Epithelial cell of prostate (primary cell): ENCODE measurements around the gene DAPK1.

Source experiments
- DNase-seq: peaks from one replicate; pipeline ENCODE4 v3.0.0-alpha.2; 2011; ENCODE audit warnings: low read depth, low spot score
- H3K27ac ChIP-seq: fragments of 450-650 bp; 2 replicates; pipeline ENCODE4 v1.5.1; 2017; ENCODE audit warnings: mild to moderate bottlenecking

Gene DAPK1

GRCh38 chr9:87698069-87698809, 200.6 kb downstream of the DAPK1 start:
- H3K27ac ChIP-seq, result no peak overlapping the region
- DNase-seq, result no peak

GRCh38 chr9:87699835-87700234, 202.2 kb downstream of the DAPK1 start:
- peak overlapping the region; percentile 26 for H3K27ac ChIP-seq
- DNase-seq, result no peak

- no peak overlapping the region for H3K27ac ChIP-seq
Observed at GRCh38 chr9:87701491-87701890, 203.8 kb downstream of the DAPK1 start.

GRCh38 chr9:87701931-87702421, 204.3 kb downstream of the DAPK1 start:
- DNase-seq, result no peak

More at GRCh38 chr9:87701491-87701890, 203.8 kb downstream of the DAPK1 start:
- DNase-seq, result no peak

GRCh38 chr9:87702921-87703320, 205.3 kb downstream of the DAPK1 start:
- no peak overlapping the region for H3K27ac ChIP-seq
- no peak for DNase-seq

More at GRCh38 chr9:87701931-87702421, 204.3 kb downstream of the DAPK1 start:
- H3K27ac ChIP-seq, result no peak overlapping the region

GRCh38 chr9:87703636-87704276, 206.1 kb downstream of the DAPK1 start:
- no peak for DNase-seq

GRCh38 chr9:87704342-87704741, 206.7 kb downstream of the DAPK1 start:
- H3K27ac ChIP-seq, result no peak overlapping the region
- no peak for DNase-seq

More at GRCh38 chr9:87703636-87704276, 206.1 kb downstream of the DAPK1 start:
- no peak overlapping the region for H3K27ac ChIP-seq

GRCh38 chr9:87706066-87706739, 208.5 kb downstream of the DAPK1 start:
- H3K27ac ChIP-seq, result no peak overlapping the region
- no peak for DNase-seq

- H3K27ac ChIP-seq, result no peak overlapping the region
- no peak for DNase-seq
Observed at GRCh38 chr9:87707805-87708506, 210.3 kb downstream of the DAPK1 start.

GRCh38 chr9:87708546-87708945, 210.9 kb downstream of the DAPK1 start:
- no peak overlapping the region for H3K27ac ChIP-seq
- DNase-seq, result no peak

GRCh38 chr9:87708986-87709728, 211.5 kb downstream of the DAPK1 start:
- no peak for DNase-seq
- H3K27ac ChIP-seq, result no peak overlapping the region

- no peak for DNase-seq
- no peak overlapping the region for H3K27ac ChIP-seq
Observed at GRCh38 chr9:87710443-87710842, 212.8 kb downstream of the DAPK1 start.

GRCh38 chr9:87711857-87712800, 214.5 kb downstream of the DAPK1 start:
- H3K27ac ChIP-seq, result peak overlapping the region; percentile 45
- DNase-seq, result no peak

- no peak for DNase-seq
- H3K27ac ChIP-seq, result peak overlapping the region; percentile 84
Observed at GRCh38 chr9:87712801-87713277, 215.2 kb downstream of the DAPK1 start.

- DNase-seq, result peak; percentile 78
- peak overlapping the region; percentile 84 for H3K27ac ChIP-seq
Observed at GRCh38 chr9:87713278-87713987, 215.8 kb downstream of the DAPK1 start.

- H3K27ac ChIP-seq, result peak overlapping the region; percentile 84
- DNase-seq, result no peak
Observed at GRCh38 chr9:87713988-87714330, 216.3 kb downstream of the DAPK1 start.

GRCh38 chr9:87714819-87715218, 217.2 kb downstream of the DAPK1 start:
- H3K27ac ChIP-seq, result peak overlapping the region; percentile 84
- DNase-seq, result peak; percentile 22

- DNase-seq, result no peak
- H3K27ac ChIP-seq, result no peak overlapping the region
Observed at GRCh38 chr9:87716141-87716540, 218.5 kb downstream of the DAPK1 start.
